Panc1 (cell line): ENCODE results near the gene MUC5AC. TPM values are rescaled to one million over a fixed set of nuclear protein-coding genes. Genes with fewer than 3 reads are reported as not detected.

ENCODE experiments used
- ATAC-seq: fragments of 200-7000 bp; cut with Tn5 transposase; 2 replicates; pipeline ENCODE4 v1.9.1; 2020; ENCODE audit warnings: mild to moderate bottlenecking, moderate library complexity
- BruUV-seq: library from RNA; stranded (reverse); fragments of 400-500 nt; replicated peaks from 2 replicates; lab custom pipeline; 2021; lab: Mats Ljungman, UMichigan
- CTCF ChIA-PET: fragments of 300-600 bp; sonication (Branson Sonifier 250); formaldehyde crosslinking; loops from one replicate; lab custom pipeline; 2022; ENCODE audit warnings: antibody characterized with exemption; lab: Charles Lee
- POLR2A ChIA-PET: fragments of 300-600 bp; sonication (Branson Sonifier 250); formaldehyde crosslinking; loops from one replicate; lab custom pipeline; 2022; ENCODE audit warnings: antibody characterized with exemption; lab: Charles Lee
- DNase-seq: peaks from one replicate; pipeline ENCODE4 v3.0.0-alpha.2; 2010; ENCODE audit warnings: low read depth, low spot score
- H3K27ac ChIP-seq: 2 replicates; pipeline ENCODE4 v1.5.1; 2011; ENCODE audit warnings: mild to moderate bottlenecking, low read length, inconsistent platforms
- H3K27me3 ChIP-seq: fragments of 200-500 bp; sonication (Bioruptor generic); 2 replicates; pipeline ENCODE4 v1.6.0; 2014; ENCODE audit warnings: low read length, inconsistent platforms; ENCODE audit not compliant: control insufficient read depth, insufficient read depth
- H3K36me3 ChIP-seq: fragments of 200-500 bp; sonication (Bioruptor generic); 2 replicates; pipeline ENCODE4 v1.5.1; 2014; ENCODE audit warnings: inconsistent platforms, mild to moderate bottlenecking, low read length, moderate library complexity; ENCODE audit not compliant: control insufficient read depth, insufficient read depth
- H3K4me1 ChIP-seq: 2 replicates; pipeline ENCODE4 v1.5.1; 2011; ENCODE audit warnings: inconsistent platforms, mild to moderate bottlenecking, low read length, moderate library complexity; ENCODE audit not compliant: control insufficient read depth, insufficient read depth
- H3K4me3 ChIP-seq, 2 experiments: 2 replicates each; pipeline ENCODE4 v1.5.1; 2011 to 2012; ENCODE audit warnings: low read depth in 2 of 2, low read length in 2 of 2, mild to moderate bottlenecking in 2 of 2, inconsistent platforms in 1 of 2, moderate library complexity in 1 of 2
- H3K9me3 ChIP-seq: fragments of 200-500 bp; sonication (Bioruptor generic); 2 replicates; pipeline ENCODE4 v1.5.1; 2014; ENCODE audit warnings: low read depth, mild to moderate bottlenecking, inconsistent platforms, low read length, moderate library complexity; ENCODE audit not compliant: control insufficient read depth, insufficient read depth
- POLR2AphosphoS5 ChIP-seq: IDR thresholded peaks from 2 replicates; pipeline ENCODE4 v1.6.1; 2012; ENCODE audit warnings: mild to moderate bottlenecking, low read depth, low read length, moderate library complexity
- SIN3A ChIP-seq: IDR thresholded peaks from 2 replicates; pipeline ENCODE4 v1.6.1; 2012; ENCODE audit warnings: low read depth, mild to moderate bottlenecking, low read length, moderate library complexity, borderline replicate concordance; ENCODE audit not compliant: insufficient read depth
- TCF7L2 ChIP-seq: IDR thresholded peaks from 2 replicates; pipeline ENCODE4 v1.6.1; 2011; ENCODE audit warnings: mild to moderate bottlenecking, low read depth, low read length, inconsistent platforms
- in situ Hi-C: cut with HindIII; loops from 2 replicates; pipeline ENCODE4 v1.10.0; 2016; ENCODE audit warnings: low sequenced_read_pairs, low pct_unique_long_range_greater_than_20kb
- intact Hi-C: fragments of 100-400 bp; cut with micrococcal nuclease; formaldehyde crosslinking; loops from one replicate; pipeline ENCODE4 v1.10.0; 2022; ENCODE audit not compliant: unreplicated experiment
- total RNA-seq: library from RNA; stranded (reverse); gene quantifications from one replicate; pipeline ENCODE4 v1.2.1, GENCODE V29; 2021; ENCODE audit not compliant: unreplicated experiment
- TF ChIP-seq, protein P1 (sequence below), 2 experiments: IDR thresholded peaks; 2 replicates each; pipeline ENCODE4 v1.6.1; 2011 to 2012; ENCODE audit warnings: low read depth in 2 of 2, control low read depth in 1 of 2, low read length in 1 of 2, mild to moderate bottlenecking in 1 of 2, moderate library complexity in 1 of 2; ENCODE audit not compliant: insufficient read depth in 1 of 2
- TF ChIP-seq, protein P2 (sequence below): fragments of 450-650 bp; IDR thresholded peaks from 2 replicates; pipeline ENCODE4 v1.5.1; 2017; ENCODE audit warnings: mild to moderate bottlenecking

MUC5AC gene
- total RNA-seq, 1 experiment from 2014 or later, result 0.03 TPM

DNA sequence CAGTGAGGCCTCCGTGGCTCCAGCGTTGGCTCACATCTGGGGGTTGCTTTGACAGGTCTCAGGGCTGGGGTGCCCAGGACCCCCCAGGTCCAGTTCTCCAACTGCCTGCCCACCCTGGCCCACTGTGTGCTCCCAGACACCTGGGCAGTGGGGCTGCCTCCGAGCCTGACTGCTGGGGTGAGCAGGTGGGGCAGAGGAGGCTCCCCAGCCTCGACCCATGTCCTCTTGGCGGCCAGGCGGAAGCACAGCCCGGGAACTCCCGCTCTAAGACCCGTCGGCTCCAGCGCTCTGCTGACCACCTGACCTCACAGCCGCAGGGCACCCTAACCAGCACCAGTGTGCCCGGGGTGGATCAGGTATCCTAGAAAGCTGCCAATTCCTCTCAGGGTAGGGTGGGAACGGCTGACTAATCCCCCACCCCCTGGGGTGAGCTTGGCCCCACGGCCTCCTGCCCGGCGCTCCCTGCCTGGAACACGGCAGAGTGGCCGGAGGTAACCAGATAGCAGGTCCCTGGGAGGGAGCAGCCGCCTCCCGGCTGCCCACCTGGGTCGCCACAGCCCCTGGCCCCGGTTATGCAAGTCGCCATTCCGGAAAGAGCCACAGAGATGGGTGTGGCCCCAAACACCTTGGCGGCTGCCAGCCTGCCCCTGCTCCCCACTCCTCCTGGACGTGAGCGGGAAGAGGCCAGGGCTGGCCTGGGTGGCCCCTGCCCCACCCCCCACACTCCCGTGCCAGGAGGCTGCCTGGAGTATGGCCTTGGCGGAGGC is 45.9 kb downstream of the MUC5AC start:
- H3K27me3 ChIP-seq, result no peaks in the 10 kb centered on the region
- in situ Hi-C loops (no loop called here), intact Hi-C loops (loop anchor here (10.0 kb wide), 1 partner anchor 311 kb away; no protein-coding TSS in a partner anchor)
- ATAC-seq (no peak), DNase-seq (no peak)
- no peaks in the 10 kb centered on the region for H3K9me3 ChIP-seq
- BruUV-seq, result no TSS peak
- no peaks in the 10 kb centered on the region for H3K36me3 ChIP-seq
- TF ChIP-seq, protein P1, sequence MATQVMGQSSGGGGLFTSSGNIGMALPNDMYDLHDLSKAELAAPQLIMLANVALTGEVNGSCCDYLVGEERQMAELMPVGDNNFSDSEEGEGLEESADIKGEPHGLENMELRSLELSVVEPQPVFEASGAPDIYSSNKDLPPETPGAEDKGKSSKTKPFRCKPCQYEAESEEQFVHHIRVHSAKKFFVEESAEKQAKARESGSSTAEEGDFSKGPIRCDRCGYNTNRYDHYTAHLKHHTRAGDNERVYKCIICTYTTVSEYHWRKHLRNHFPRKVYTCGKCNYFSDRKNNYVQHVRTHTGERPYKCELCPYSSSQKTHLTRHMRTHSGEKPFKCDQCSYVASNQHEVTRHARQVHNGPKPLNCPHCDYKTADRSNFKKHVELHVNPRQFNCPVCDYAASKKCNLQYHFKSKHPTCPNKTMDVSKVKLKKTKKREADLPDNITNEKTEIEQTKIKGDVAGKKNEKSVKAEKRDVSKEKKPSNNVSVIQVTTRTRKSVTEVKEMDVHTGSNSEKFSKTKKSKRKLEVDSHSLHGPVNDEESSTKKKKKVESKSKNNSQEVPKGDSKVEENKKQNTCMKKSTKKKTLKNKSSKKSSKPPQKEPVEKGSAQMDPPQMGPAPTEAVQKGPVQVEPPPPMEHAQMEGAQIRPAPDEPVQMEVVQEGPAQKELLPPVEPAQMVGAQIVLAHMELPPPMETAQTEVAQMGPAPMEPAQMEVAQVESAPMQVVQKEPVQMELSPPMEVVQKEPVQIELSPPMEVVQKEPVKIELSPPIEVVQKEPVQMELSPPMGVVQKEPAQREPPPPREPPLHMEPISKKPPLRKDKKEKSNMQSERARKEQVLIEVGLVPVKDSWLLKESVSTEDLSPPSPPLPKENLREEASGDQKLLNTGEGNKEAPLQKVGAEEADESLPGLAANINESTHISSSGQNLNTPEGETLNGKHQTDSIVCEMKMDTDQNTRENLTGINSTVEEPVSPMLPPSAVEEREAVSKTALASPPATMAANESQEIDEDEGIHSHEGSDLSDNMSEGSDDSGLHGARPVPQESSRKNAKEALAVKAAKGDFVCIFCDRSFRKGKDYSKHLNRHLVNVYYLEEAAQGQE (IDR thresholded peaks at IDR 0.05; ENCODE audit: insufficient read depth in 1 of 2, low read depth in 2 of 2, low read length in 1 of 2), result no peak
- TF ChIP-seq POLR2AphosphoS5 (no peak), TCF7L2 (no peak), SIN3A (no peak)
- TF ChIP-seq, protein P2, sequence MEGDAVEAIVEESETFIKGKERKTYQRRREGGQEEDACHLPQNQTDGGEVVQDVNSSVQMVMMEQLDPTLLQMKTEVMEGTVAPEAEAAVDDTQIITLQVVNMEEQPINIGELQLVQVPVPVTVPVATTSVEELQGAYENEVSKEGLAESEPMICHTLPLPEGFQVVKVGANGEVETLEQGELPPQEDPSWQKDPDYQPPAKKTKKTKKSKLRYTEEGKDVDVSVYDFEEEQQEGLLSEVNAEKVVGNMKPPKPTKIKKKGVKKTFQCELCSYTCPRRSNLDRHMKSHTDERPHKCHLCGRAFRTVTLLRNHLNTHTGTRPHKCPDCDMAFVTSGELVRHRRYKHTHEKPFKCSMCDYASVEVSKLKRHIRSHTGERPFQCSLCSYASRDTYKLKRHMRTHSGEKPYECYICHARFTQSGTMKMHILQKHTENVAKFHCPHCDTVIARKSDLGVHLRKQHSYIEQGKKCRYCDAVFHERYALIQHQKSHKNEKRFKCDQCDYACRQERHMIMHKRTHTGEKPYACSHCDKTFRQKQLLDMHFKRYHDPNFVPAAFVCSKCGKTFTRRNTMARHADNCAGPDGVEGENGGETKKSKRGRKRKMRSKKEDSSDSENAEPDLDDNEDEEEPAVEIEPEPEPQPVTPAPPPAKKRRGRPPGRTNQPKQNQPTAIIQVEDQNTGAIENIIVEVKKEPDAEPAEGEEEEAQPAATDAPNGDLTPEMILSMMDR, result no peak
- no peak overlapping the region for H3K4me3 ChIP-seq
- peaks cover 18% of the 10 kb centered on the region for H3K4me1 ChIP-seq
- ChIA-PET POLR2A (no interaction called here), CTCF (interaction anchor here (0.9 kb wide), 1 partner anchor 21 kb away, joined by 3 read pairs; no protein-coding TSS in a partner anchor)
- H3K27ac ChIP-seq, result peak overlapping the region; percentile 32

DNA sequence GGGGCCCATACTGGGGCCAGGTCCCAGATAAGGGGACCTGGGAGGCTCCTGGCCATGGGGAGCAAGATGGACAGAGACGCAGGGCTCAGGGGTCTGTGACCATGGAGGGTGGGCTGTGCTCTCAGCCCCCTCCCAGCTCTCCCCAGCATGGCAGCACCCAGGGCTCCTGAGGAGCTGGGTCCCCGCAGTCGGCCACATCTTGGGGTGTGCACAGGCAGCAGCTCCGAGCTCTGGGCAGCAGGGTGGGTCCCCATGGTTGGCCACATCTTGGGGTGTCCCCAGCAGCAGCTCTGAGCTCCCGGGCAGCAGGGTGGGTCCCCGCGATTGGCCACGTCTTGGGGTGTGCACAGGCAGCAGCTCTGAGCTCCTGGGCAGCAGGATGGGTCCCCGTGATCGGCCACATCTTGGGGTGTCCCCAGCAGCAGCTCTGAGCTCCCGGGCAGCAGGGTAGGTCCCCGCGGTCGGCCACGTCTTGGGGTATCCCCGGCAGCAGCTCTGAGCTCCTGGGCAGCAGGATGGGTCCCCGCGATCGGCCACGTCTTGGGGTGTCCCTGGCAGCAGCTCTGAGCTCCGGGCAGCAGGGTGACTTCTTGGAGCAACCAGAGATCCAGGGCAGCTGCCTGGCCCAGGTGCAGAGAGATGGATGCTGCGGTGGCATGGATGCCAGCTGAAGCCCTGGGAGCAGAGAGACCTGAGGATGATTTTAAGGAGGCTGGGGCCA is 46.8 kb downstream of the MUC5AC start:
- Histone ChIP-seq H3K36me3 (no peaks in the 10 kb centered on the region), H3K9me3 (no peaks in the 10 kb centered on the region), H3K4me1 (peaks cover 18% of the 10 kb centered on the region), H3K4me3 (no peak overlapping the region), H3K27me3 (no peaks in the 10 kb centered on the region), H3K27ac (no peak overlapping the region)
- BruUV-seq, result no TSS peak
- in situ Hi-C loops (no loop called here), intact Hi-C loops (loop anchor here (10.0 kb wide), 1 partner anchor 310 kb away; no protein-coding TSS in a partner anchor)
- TF ChIP-seq POLR2AphosphoS5, result no peak
- TF ChIP-seq, protein P2, result no peak
- TF ChIP-seq SIN3A, result no peak
- TF ChIP-seq, protein P1 (IDR thresholded peaks at IDR 0.05; ENCODE audit: insufficient read depth in 1 of 2, low read depth in 2 of 2, low read length in 1 of 2), result no peak
- no peak for TF ChIP-seq TCF7L2
- POLR2A ChIA-PET, result interaction anchor here (0.7 kb wide), 1 partner anchor 377 kb away, joined by 7 read pairs; no protein-coding TSS in a partner anchor
- DNase-seq (no peak), ATAC-seq (no peak)
- CTCF ChIA-PET, result interaction anchor here (0.6 kb wide), 1 partner anchor 321 kb away, joined by 6 read pairs; no protein-coding TSS in a partner anchor
